ENCODE measurements around the gene RUNX2.

DNA sequence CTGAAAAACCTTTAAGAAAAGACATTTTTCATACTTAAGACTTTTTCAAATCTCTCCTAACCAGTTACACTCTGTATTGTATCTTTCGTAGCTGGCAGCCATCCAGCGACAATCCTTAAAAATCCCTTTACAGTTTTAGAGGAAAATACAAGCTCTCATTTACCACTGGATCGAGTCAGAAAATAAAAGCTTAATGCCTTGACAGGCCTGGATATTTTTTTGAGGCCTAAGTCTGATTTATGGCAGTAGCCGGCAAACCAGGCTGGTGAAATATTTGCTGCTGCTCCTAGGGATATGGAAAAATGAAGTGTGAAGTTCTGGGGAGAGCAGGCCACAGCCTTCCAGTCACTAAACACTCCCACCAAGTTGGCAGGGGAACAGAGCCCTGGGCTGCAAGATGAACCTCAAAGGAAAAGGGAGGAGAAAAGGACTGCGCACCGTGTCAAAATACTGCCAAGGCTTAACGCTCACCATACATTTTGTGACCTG, 262.6 kb downstream of the RUNX2 start:
- TF ChIP-seq GATA2 (IDR thresholded peaks at IDR 0.05; ENCODE audit: low read depth, low read length): no peak
- no peak for TF ChIP-seq GATA3 (IDR thresholded peaks at IDR 0.05; ENCODE audit: low read depth, low read length)

Data from SH-SY5Y (cell line).